Ureter (tissue), 1 donor: ENCODE data around the gene CAMK1G. TPM values are rescaled to one million over a fixed set of nuclear protein-coding genes. Genes with fewer than 3 reads are reported as not detected.

Source experiments
- DNase-seq: peaks from one replicate; pipeline ENCODE4 v3.0.0-alpha.2; 2020; ENCODE audit warnings: low spot score
- total RNA-seq: library from RNA; stranded (reverse); gene quantifications from one replicate; pipeline ENCODE4 v1.2.4, GENCODE V29; 2023
- donor health status: DM: yes; HTN: yes; CAD: no.

CAMK1G gene
- 0.68 TPM for total RNA-seq

DNA sequence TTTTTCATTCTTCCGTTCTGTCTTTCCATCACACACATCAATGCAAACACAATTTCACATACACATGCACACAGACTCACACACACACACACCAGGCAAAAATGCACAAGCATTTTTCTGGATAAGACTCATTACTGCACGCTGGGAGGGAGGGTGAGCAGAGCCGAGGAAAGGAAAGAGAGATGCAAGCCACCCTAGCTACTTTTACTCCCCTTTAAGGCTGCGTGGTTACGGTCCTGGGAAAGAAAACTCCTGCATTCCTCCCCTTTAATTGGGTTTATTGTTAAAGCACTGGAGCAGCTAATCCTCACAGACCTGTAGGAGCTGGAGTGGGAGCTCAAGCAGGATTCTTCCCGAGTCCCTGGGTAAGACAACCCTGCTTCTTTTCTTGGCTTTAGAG lies at the start of gene CAMK1G:
TSS of gene CAMK1G (plus strand) at position 307 of the 400 bp plus-strand sequence. CDS start 11,270 bp downstream, outside the sequence.
- no peak for DNase-seq

- no peak for DNase-seq
These were observed 48.8 kb upstream of the CAMK1G start for GRCh38 chr1:209534496-209535250.

DNA sequence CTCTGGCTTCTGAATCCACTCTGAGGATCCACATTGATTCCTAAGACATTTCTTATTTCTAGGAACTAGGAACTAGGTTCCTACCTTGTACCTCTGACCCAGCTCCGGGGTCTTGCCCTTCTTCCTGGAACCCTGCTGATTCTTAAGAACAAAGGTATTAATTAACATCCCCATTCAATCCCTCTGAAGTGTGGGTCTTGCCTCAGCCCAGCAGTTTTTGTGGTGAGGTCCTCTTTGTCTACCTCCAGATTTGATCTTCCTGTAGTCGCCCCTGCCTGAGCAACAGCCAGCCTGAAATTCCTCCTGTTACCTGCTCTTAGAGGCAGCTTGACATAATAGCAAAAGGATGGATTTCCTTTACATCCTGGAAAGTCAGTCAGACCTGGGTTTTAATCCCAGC lies 46.7 kb upstream of the CAMK1G start:
- no peak for DNase-seq

GRCh38 chr1:209537336-209538114 lies 46.0 kb upstream of the CAMK1G start:
- no peak for DNase-seq

DNA sequence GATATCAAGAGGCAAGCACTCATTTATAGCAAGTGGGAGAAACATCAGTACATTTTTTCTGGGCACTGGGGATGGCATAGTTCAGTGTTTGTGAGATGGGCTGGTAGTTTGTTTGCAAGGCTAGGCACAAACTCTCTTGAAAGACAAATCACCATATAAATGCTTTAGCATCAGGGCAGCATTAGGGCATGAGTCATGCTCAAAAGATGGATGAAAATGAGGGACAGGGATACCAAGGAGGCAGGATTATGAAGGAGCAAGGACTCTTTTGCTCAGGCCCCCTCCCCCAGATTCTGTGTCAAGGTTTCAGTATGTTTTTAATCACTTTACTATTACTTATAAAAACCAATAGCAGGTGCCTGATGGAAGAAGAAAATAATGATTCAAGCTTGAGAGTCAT lies 43.9 kb upstream of the CAMK1G start:
- DNase-seq: no peak

GRCh38 chr1:209542585-209542984 lies 40.9 kb upstream of the CAMK1G start:
- DNase-seq: no peak

- no peak for DNase-seq
These were observed 39.4 kb upstream of the CAMK1G start for GRCh38 chr1:209544098-209544497.

- DNase-seq: no peak
These were observed 38.1 kb upstream of the CAMK1G start for GRCh38 chr1:209545423-209545822.

DNA sequence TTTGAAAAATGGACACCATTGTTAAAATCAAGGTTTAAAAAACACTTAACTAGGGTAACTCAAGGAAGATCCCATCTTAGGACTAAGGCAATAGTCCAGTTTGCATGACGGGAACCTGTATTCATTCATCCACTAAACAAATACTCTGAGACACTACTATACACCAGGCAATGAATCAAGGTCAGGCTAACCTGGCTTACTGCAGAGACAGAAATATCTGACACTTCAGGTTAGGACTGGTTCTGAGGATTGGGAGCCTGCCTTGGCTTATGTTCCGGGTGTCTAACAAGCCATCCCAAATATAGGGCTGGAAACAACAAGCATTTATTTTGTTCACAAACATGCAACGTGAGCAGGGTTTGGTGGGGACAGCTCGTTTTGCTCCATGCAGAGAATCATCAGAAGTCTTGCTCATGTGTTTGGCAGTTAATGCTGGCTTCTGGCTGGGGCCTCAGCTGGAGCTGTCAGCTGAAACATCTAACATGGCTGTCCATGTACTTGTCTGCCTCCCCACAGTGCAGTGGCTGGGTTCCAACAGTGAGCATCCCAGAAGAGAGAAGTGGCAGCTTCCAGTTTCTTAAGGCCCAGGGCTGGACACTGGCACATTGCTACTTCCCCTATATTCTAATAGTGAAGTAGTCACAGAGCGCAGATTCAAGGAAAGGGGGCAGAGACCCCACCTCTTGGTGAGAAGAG lies 37.0 kb upstream of the CAMK1G start:
- no peak for DNase-seq

GRCh38 chr1:209547626-209548025 lies 35.9 kb upstream of the CAMK1G start:
- no peak for DNase-seq

- DNase-seq: no peak
These were observed 33.9 kb upstream of the CAMK1G start for GRCh38 chr1:209549443-209550205.

- no peak for DNase-seq
These were observed 33.0 kb upstream of the CAMK1G start for GRCh38 chr1:209550519-209550918.

DNA sequence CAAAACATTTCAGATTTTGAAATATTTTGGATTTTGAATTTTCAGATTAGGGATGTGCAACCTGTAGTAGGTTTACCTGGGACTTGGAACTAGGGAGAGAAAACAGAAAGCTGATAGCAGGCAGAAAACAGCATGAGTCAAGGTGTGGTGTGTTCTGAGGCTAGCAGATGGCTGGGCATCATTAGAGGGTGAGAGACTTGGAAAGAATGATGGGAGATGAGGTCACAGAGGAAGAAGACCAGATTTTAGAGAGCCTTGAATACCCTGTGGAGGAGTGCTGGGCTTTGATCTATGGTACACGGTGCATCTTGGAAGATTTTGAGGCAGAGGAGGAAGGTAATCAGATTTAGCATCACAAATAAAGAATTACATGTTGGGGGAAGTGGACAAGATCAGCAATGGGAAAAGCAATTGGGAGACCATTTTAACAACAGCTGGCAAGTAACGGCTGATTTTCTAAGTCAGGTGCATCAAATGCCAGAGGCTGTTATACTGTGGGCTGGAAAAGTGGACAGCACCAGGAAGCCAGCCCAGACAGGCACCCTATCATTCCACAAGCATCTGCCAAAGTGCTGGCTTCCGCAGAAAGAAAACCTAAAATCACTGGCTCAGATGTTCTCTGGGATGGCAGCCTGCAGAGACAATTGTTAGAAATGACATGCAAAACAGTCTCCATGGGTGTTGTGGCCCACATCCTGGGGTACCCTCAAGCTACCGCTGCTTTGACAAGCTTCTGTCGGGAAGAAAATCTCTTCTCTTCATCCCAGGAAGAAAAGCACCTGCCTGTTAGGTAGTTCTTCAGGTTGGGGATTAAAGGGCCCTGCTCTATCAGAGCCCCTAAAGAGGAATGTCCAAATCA lies 30.9 kb upstream of the CAMK1G start:
- no peak for DNase-seq

- no peak for DNase-seq
These were observed 28.5 kb upstream of the CAMK1G start for GRCh38 chr1:209554761-209555611.

GRCh38 chr1:209556162-209556690 lies 27.3 kb upstream of the CAMK1G start:
- DNase-seq: no peak

DNA sequence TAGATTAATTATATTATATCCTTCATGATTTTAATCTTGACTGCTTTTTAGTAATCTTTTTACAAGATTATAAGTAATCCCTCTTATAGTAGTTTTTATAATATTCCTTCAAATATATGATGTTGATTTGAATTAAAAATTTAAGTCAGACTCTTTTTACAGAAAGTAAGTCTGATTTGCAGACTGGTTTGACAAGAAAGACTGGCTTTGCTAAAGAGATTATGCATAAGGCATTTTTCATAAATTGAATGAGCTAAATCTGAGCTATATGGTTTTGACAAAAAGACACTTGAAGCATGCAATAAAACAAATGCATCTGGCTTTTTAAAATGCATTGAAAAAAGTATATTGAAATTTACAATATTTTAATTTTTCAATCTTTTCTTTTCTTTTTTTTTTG lies 26.3 kb upstream of the CAMK1G start:
- no peak for DNase-seq

GRCh38 chr1:209560529-209560928 lies 23.0 kb upstream of the CAMK1G start:
- DNase-seq: no peak

DNA sequence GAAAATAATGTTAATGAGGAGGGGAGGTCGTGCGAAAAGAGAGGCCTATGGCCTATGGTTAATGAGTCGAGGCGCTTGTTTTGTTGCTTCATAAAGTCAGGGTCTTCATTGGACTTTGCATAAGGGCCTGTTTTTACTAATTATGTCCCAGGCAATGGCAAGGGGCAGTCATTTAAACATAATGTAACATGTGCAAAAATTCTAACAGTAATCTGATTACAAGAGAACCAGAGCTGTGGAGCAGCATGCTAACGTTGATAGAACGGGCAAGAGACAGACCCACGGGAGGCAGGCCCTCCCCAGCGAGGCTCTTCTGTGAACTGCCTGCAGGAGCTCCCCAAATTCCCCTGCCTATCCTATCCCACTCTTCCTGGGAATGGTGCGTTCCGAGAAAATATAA lies 22.6 kb upstream of the CAMK1G start:
- no peak for DNase-seq

GRCh38 chr1:209561532-209561931 lies 22.0 kb upstream of the CAMK1G start:
- no peak for DNase-seq

DNA sequence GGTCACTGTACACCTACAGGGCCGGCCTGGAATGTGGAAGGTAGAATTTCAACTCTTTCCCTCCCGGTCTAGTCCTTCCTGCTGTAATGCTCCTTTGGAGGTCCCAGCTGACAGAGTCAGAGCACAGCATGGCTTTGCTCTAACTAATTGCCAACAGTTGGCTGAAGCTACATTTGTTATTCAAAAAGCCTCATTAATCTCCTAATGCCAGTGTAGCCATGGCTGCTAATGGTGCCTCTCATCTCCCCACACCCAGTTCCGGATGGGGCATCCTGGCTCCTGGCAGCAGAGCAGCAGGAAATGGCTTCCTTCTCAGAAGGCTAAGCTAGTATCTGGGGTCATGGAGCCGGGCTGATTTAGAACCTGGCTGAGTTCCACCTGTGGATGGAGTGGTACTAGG lies 18.7 kb upstream of the CAMK1G start:
- DNase-seq: no peak
